Heart left ventricle (tissue), 13 donors: ENCODE measurements around the gene ABCA10.

Source experiments
- POLR2A ChIP-seq, 2 donors: fragments of 450-650 bp; IDR thresholded peaks; one replicate each; pipeline ENCODE4 v1.6.1; 2017; ENCODE audit warnings: antibody characterized with exemption in 2 of 2, mild to moderate bottlenecking in 2 of 2, moderate library complexity in 2 of 2
- TF ChIP-seq, protein P1 (sequence below), 12 donors: fragments of 200-600 bp; sonication (generic) in 4 of 12; IDR thresholded peaks; one replicate each; pipeline versions ENCODE4 v1.5.0 to v1.8.0; 2018 to 2022; ENCODE audit warnings: antibody characterized with exemption in 12 of 12, mild to moderate bottlenecking in 5 of 12
- donor health status: ischemic (EF 13 %, LVEDD 7.1; RV severe dilation, severe dysfunction).
- donor health status: DM: no; HTN: yes; CAD: no.
- donor health status: DM: no; HTN: no; CAD: no.
- donor health status: ischemic (EF 25% LVEDD 6.9; RV normal size, moderate dysfunction).
- donor health status: ischemic (EF 25% LVEDD 5.7; RV mildly dilated, moderate dysfunction).
- donor health status: ischemic (EF 35%, LVEDD 5.7; RV mildly dilated, moderate dysfunction).
- donor health status: nonischemic (EF 11% LVEDD 7.7; RV severe dilation, severe dysfunction).
- donor health status: DM: yes; HTN: yes; CAD: no.
- donor health status: PGD.
- donor health status: ischemic (EF 29% LVEDD 5.4; RV normal size, mild dysfunction).
- donor health status: nonischemic (EF 23%, LVEDD 6.1; RV moderate dilation, normal function).

DNA sequence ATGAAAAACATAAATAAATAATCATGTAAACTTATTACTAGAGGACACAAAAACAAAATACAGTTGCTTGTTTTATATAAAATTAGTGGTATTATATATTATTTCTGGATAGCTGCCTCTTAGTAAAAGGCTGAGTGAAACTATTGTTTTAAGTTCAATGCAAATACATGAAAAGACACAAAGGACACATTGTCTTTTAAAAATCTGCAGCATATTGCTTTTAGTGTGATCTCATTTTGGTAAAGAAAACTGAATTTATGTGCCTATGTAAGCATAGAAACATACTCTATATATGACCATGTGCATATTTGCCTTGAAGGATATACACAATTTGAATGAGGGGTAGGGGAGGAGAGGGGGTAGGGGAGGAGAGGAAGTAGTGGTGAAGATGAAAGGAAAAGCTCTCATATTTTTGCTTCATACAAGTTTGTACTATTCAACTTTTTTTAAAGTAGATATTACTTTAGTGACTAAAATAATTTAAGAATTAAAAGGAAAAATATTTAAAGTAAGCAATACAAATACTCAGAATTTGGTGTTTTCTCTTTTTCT lies 5.8 kb downstream of the ABCA10 start:
- TF ChIP-seq, protein P1, sequence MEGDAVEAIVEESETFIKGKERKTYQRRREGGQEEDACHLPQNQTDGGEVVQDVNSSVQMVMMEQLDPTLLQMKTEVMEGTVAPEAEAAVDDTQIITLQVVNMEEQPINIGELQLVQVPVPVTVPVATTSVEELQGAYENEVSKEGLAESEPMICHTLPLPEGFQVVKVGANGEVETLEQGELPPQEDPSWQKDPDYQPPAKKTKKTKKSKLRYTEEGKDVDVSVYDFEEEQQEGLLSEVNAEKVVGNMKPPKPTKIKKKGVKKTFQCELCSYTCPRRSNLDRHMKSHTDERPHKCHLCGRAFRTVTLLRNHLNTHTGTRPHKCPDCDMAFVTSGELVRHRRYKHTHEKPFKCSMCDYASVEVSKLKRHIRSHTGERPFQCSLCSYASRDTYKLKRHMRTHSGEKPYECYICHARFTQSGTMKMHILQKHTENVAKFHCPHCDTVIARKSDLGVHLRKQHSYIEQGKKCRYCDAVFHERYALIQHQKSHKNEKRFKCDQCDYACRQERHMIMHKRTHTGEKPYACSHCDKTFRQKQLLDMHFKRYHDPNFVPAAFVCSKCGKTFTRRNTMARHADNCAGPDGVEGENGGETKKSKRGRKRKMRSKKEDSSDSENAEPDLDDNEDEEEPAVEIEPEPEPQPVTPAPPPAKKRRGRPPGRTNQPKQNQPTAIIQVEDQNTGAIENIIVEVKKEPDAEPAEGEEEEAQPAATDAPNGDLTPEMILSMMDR (IDR thresholded peaks at IDR 0.05) = no peak
- no peak for TF ChIP-seq POLR2A (IDR thresholded peaks at IDR 0.05)
